ENCODE data around the gene RESP18. TPM values are rescaled to one million over a fixed set of nuclear protein-coding genes. Genes with fewer than 3 reads are reported as not detected.

RESP18 gene
- total RNA-seq, 1 experiment from 2014 or later, result not detected

DNA sequence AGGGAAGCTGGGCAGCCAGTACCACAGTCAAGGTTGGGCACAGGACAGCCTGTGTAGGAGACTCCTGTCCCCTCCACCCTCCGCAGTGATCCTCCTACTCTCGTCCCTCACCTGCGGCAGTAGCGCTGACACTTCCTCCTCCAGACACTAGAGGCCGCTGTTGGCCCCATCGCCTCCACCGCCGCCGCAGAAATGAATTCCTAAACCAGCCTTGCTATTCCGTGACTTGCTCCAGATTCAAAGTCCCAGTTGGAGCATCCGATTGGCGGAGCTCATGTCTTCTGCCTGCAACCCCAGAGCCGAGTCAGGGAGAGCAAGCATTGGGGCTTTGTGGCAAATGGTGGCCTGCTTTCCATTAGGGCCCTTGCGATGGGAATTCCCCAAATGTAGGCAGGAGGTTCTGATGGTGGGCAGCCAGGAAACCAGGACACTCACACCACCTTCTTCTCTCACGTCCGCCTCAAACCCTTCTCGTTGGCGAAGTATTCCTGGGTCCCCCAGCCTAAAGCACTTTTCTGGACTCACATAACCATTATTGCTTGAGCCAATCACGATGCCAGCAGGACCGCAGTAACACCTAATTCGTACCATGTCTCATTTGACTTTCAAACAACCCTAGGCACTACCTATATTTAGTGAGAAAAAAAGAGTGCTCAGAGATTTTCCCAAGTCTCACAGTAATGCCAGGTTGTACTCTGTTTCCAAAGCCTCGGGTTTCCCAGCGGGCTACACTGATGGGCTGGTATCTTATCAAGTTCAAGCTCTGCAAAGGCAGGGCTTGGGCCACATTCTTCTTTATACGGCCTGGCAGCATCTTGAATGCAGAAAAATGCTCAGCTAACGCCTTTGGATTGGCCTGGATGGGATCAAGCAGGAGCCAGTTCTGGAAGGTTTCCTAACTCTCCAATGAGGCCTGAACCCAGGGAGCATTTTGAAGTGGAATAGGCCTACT lies 54.6 kb downstream of the RESP18 start:
- peak; percentile 60 to 82 for DNase-seq
- TF ChIP-seq EZH2 (IDR thresholded peaks at IDR 0.05; ENCODE audit: low read depth) (no peak), CTCF (conservative IDR thresholded peaks at IDR 0.05) (peak; percentile 96)
- Histone ChIP-seq H2AFZ (no peak overlapping the region), H3K9me3 (ENCODE audit: insufficient read depth, low read depth) (no peaks in the 10 kb centered on the region), H3K4me2 (peak overlapping the region; percentile 93), H4K20me1 (ENCODE audit: insufficient read depth) (no peaks in the 10 kb centered on the region), H3K36me3 (ENCODE audit: low read depth) (no peaks in the 10 kb centered on the region), H3K4me1 (replicated peaks; ENCODE audit: insufficient read depth) (peaks cover 51% of the 10 kb centered on the region), H3K79me2 (ENCODE audit: low read depth) (0 out of 2 replicates have a peak, but pooled peaks cover 3% of the 10 kb centered on the region), H3K27me3 (ENCODE audit: insufficient read depth, low read depth) (no peaks in the 10 kb centered on the region), H3K27ac (peak overlapping the region; percentile 51), H3F3A (ENCODE audit: insufficient read depth, low read depth) (peaks cover 38% of the 10 kb centered on the region), H3K4me3 (peak overlapping the region; percentile 81; the same call in 1 of the 2 replicates), H3K9me2 (ENCODE audit: insufficient read depth) (no peaks in the 10 kb centered on the region)
- no TSS peak for BruUV-seq (replicated peaks)
- CTCF ChIA-PET, result interaction anchor here (0.6 to 2.3 kb wide), 3 partner anchors 17 to 705 kb away, joined by 4 to 13 read pairs (median 6); no protein-coding TSS in a partner anchor
- POLR2A ChIA-PET (ENCODE audit: unreplicated experiment), result interaction anchor here (0.5 to 1.2 kb wide), 5 partner anchors 23 to 59 kb away, joined by 3 to 15 read pairs (median 4); no protein-coding TSS in a partner anchor
- intact Hi-C loops (cut with micrococcal nuclease; ENCODE audit: unreplicated experiment), result loop anchor here (2.0 to 10.0 kb wide), 2 partner anchors 71 to 383 kb away; partner anchors contain the start of gene ZFAND2B

Small RNA genes lying within 50 kb of the gene (microRNA-seq; reads per million reads assigned to microRNA genes)
- gene MIR153-1 (ENCODE audit: borderline number of aligned reads, borderline replicate concordance), result not detected

Other genes with a start within 250 kb of the RESP18 start
- 9.8 and 11.2 TPM in 2 replicates for gene NHEJ1, start 171.9 kb downstream of the RESP18 start, total RNA-seq (2021)
- gene SLC23A3, start 162.7 kb downstream of the RESP18 start, total RNA-seq (2021), result 7.1 and 7.9 TPM in 2 replicates
- 36.5 and 37.1 TPM in 2 replicates for gene CNPPD1, start 155.8 kb downstream of the RESP18 start, total RNA-seq (2021)
- gene RETREG2, start 154.5 kb downstream of the RESP18 start, total RNA-seq (2021), result 77.0 and 84.4 TPM in 2 replicates
- gene ZFAND2B, start 126.0 kb downstream of the RESP18 start, total RNA-seq (2021), result 24.6 and 39.4 TPM in 2 replicates
- 33.7 and 41.4 TPM in 2 replicates for gene ABCB6, start 113.8 kb downstream of the RESP18 start, total RNA-seq (2021)
- 56.0 and 64.5 TPM in 2 replicates for gene ATG9A, start 103.1 kb downstream of the RESP18 start, total RNA-seq (2021)
- 62.2 and 65.1 TPM in 2 replicates for gene ANKZF1, start 102.9 kb downstream of the RESP18 start, total RNA-seq (2021)
- gene GLB1L, start 87.3 kb downstream of the RESP18 start, total RNA-seq (2021), result 7.9 and 10.8 TPM in 2 replicates
- gene STK16, start 87.3 kb downstream of the RESP18 start, total RNA-seq (2021), result 39.6 and 47.2 TPM in 2 replicates
- gene TUBA4B, start 79.5 kb downstream of the RESP18 start, total RNA-seq (2021), result not detected in 2 replicates
- gene TUBA4A, start 78.8 kb downstream of the RESP18 start, total RNA-seq (2021), result 118 and 157 TPM in 2 replicates
- gene DNAJB2, start 53.4 kb downstream of the RESP18 start, total RNA-seq (2021), result 38.5 and 47.5 TPM in 2 replicates
- not detected in 2 replicates for gene PTPRN, start 23.3 kb downstream of the RESP18 start, total RNA-seq (2021)
- 99.1 and 107 TPM in 2 replicates for gene DNPEP, start 55.2 kb upstream of the RESP18 start, total RNA-seq (2021)
- 0.60 TPM in 1 of 2 replicates, not detected in the other for gene DES, start 85.6 kb upstream of the RESP18 start, total RNA-seq (2021)
- gene SPEG, start 102.1 kb upstream of the RESP18 start, total RNA-seq (2021), result 46.8 and 55.8 TPM in 2 replicates
- 44.7 and 57.2 TPM in 2 replicates for gene GMPPA, start 166.1 kb upstream of the RESP18 start, total RNA-seq (2021)
- 0.22 and 0.30 TPM in 2 replicates for gene ASIC4, start 181.7 kb upstream of the RESP18 start, total RNA-seq (2021)
- gene CHPF, start 211.1 kb upstream of the RESP18 start, total RNA-seq (2021), result 78.2 and 89.7 TPM in 2 replicates
- 3.6 and 5.8 TPM in 2 replicates for gene TMEM198, start 211.3 kb upstream of the RESP18 start, total RNA-seq (2021)
- 110 and 161 TPM in 2 replicates for gene OBSL1, start 238.8 kb upstream of the RESP18 start, total RNA-seq (2021)
- gene INHA, start 239.6 kb upstream of the RESP18 start, total RNA-seq (2021), result 5.2 and 9.1 TPM in 2 replicates

Measured in PC-9 (cell line).